ENCODE measurements around the gene SLC44A1.

The SLC44A1 gene

DNA sequence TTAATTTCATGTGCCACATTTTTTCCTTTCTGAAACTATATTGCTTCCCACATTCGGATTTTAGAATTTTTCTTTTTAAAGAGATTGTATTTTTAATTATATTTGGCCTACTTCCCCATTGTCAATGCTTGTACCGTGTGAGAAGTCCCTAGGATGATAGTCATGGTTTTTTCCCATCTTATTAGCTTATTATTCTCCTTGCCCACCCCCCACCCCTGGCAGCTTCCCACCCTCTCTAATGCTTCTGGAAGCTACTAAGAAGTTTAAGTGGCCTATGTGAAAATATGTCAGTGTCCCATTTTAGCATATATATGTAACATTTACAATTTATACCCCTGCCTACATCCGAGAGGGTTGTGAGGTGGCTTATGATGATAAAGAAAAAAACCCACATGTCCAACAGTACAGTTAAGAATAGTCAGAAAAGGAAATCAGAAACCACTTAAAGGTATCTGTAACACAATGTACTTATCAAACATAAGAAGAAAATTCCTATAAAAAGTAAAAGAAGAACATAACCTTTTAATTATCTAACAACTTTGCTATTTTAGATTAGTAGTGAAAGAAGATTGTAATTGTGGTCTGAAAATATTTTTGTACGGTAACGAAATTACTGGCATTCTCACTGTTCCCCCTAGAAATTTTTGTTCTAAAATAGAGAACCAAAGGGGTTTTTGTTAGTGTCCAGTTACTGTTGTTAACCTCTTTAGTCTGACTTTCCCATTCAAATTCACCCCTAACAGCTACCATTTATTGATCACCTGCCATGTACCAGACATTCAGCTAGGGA is 62.1 kb downstream of the SLC44A1 start:
- Histone ChIP-seq H3K9ac (ENCODE audit: low read depth, low read length) (no peak overlapping the region; the same call in 1 of the 2 replicates), H3K9me3 (ENCODE audit: insufficient read depth, low read depth, low read length) (no peaks in the 10 kb centered on the region), H3K36me3 (ENCODE audit: insufficient read depth, low read depth, low read length) (peaks cover 21% of the 10 kb centered on the region), H3K27ac (ENCODE audit: low read length) (no peak overlapping the region), H3K27me3 (ENCODE audit: insufficient read depth, low read length) (no peaks in the 10 kb centered on the region), H3K4me1 (ENCODE audit: insufficient read depth, low read length) (peaks cover 18% of the 10 kb centered on the region; the same call in 1 of the 2 replicates), H3K4me3 (ENCODE audit: low read length) (no peak overlapping the region)

DNA sequence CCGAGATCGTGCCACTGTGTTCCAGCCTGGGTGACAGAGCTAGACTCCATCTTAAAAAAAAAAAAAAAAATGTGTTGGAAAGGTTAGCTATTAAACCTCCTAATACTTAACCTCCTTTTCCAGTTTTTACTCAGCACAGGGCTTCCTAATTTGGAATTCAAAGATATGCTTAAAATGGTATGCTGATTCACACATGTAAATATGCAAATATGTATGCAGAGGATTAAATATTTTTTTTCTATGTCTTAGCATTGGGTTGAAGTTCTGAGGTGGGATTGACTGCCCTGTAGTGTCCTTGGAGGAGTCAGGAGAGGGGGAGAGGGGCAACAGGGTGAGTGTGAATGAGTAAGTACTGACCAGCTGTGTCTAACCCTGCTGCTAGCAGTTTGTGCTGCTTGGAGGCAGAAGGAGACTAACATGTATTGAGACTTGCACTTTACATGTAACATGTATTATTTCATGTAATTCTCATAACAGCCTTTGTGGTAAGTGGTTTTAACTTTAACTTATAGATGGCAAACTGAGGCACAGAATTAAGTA is 63.2 kb downstream of the SLC44A1 start:
- Histone ChIP-seq H3K27me3 (ENCODE audit: insufficient read depth, low read length) (no peaks in the 10 kb centered on the region), H3K4me3 (ENCODE audit: low read length) (no peak overlapping the region), H3K36me3 (ENCODE audit: insufficient read depth, low read depth, low read length) (peaks cover 17% of the 10 kb centered on the region), H3K4me1 (ENCODE audit: insufficient read depth, low read length) (peaks cover 18% of the 10 kb centered on the region; the same call in 1 of the 2 replicates), H3K27ac (ENCODE audit: low read length) (no peak overlapping the region), H3K9me3 (ENCODE audit: insufficient read depth, low read depth, low read length) (no peaks in the 10 kb centered on the region), H3K9ac (ENCODE audit: low read depth, low read length) (no peak overlapping the region)

DNA sequence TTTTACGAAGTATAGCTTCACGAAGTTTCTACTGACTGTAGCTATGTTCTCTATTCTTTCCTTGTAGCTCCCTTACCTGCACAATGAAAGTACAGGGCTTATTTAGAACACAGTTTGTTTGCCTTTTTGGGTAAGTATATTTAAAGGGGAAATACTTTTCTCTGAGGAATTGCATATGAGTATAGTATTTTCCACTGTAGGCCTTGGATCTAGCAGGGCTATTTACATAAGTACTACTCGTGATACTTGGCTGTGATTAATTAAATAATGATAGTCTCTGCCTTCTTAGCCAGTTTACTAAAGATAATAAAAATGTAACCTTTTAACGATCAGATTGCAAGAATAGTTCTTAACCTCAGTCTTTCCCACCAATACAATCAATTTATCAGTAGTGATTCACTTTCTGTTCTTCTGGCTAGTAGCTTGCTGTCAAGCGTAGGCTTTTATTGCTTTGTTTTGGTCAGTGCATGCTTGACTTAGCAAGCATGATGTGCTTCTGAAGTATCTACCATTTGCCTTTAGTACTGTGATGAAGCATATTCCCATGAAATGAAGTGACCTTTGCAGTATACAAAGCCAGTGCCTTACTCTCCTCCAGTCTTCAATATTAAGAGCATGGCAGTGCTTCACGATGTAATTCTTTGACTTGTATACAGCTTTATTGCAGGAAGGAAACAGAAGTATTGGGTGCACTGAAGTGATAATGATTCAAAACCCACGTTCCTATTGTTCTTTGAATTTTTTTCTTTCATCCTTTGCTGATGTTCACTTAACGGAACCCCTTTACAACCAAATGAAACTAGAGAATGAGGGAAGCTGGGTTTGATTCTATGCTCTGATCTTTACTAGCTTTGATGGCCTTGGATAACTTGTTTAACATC is 64.2 kb downstream of the SLC44A1 start:
- Histone ChIP-seq H3K27ac (ENCODE audit: low read length) (no peak overlapping the region), H3K9ac (ENCODE audit: low read depth, low read length) (no peak overlapping the region), H3K4me3 (ENCODE audit: low read length) (no peak overlapping the region)

DNA sequence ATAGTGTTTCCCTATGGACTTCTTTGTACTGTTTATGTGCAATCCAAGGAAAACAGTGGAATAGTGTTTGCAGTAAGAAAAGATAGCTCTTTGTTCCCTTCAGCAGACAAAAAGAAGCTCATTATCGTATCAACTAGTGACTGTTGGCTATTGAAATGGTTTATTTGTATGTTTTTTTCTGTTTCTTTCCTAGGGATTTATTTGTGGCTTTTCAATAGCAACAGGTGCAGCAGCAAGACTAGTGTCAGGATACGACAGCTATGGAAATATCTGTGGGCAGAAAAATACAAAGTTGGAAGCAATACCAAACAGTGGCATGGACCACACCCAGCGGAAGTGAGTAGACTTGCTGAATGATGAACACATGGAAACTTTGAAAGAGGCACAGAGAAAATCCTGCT is 65.1 kb downstream of the SLC44A1 start:
- Histone ChIP-seq H3K4me3 (ENCODE audit: low read length) (no peak overlapping the region), H3K4me1 (ENCODE audit: insufficient read depth, low read length) (peaks cover 18% of the 10 kb centered on the region; the same call in 1 of the 2 replicates), H3K36me3 (ENCODE audit: insufficient read depth, low read depth, low read length) (peaks cover 12% of the 10 kb centered on the region), H3K9me3 (ENCODE audit: insufficient read depth, low read depth, low read length) (no peaks in the 10 kb centered on the region), H3K9ac (ENCODE audit: low read depth, low read length) (no peak overlapping the region), H3K27me3 (ENCODE audit: insufficient read depth, low read length) (no peaks in the 10 kb centered on the region), H3K27ac (ENCODE audit: low read length) (no peak overlapping the region)

More for the DNA sequence above, 64.2 kb downstream of the SLC44A1 start:
- Histone ChIP-seq H3K27me3 (ENCODE audit: insufficient read depth, low read length) (no peaks in the 10 kb centered on the region), H3K4me1 (ENCODE audit: insufficient read depth, low read length) (peaks cover 18% of the 10 kb centered on the region; the same call in 1 of the 2 replicates), H3K36me3 (ENCODE audit: insufficient read depth, low read depth, low read length) (peaks cover 14% of the 10 kb centered on the region), H3K9me3 (ENCODE audit: insufficient read depth, low read depth, low read length) (no peaks in the 10 kb centered on the region)

DNA sequence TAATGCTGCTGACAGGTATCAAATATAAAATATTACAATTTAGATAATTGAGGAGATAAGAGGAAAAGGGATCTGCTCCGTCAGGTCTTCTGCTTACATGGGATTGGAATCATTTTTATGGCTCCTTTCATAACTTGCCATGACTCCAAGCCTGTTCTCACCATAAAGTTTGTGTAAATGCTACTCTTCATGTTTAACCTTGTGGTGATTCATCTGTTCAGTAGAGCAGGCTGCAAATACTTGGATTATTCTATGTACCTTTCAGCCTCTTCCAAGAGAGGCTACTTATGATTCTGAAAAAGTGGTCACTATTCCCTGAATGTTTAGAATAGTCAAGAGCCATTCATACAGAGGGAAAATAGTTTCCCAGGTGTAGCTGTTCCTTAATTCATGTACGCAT is 66.9 kb downstream of the SLC44A1 start:
- Histone ChIP-seq H3K27ac (ENCODE audit: low read length) (no peak overlapping the region), H3K9me3 (ENCODE audit: insufficient read depth, low read depth, low read length) (no peaks in the 10 kb centered on the region), H3K9ac (ENCODE audit: low read depth, low read length) (no peak overlapping the region), H3K27me3 (ENCODE audit: insufficient read depth, low read length) (no peaks in the 10 kb centered on the region), H3K4me1 (ENCODE audit: insufficient read depth, low read length) (peaks cover 18% of the 10 kb centered on the region; the same call in 1 of the 2 replicates), H3K36me3 (ENCODE audit: insufficient read depth, low read depth, low read length) (peaks cover 26% of the 10 kb centered on the region), H3K4me3 (ENCODE audit: low read length) (no peak overlapping the region)

DNA sequence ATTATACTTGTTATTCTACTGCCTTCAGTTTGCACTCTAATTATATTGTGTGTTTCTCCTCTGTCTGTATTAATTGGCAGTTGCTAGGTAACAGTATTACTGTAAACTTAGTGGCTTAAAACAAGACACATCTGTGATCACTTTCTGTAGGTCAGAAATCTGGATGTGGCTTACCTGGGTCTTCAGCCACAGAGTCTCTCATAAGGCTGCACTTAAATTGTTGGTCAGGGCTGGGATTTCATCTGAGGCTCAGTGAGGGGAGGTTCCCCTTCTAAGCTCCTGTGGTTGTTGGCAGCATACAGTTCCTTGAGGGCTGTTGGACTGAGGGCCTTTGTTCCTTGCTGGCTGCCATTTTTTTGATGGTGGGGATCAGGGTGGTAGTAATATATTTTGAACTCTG is 68.8 kb downstream of the SLC44A1 start:
- peaks cover 14% of the 10 kb centered on the region; the same call in 1 of the 2 replicates for H3K4me1 ChIP-seq (ENCODE audit: insufficient read depth, low read length)
- H3K27ac ChIP-seq (ENCODE audit: low read length), result no peak overlapping the region
- H3K9ac ChIP-seq (ENCODE audit: low read depth, low read length), result no peak overlapping the region
- no peak overlapping the region for H3K4me3 ChIP-seq (ENCODE audit: low read length)
- H3K9me3 ChIP-seq (ENCODE audit: insufficient read depth, low read depth, low read length), result no peaks in the 10 kb centered on the region
- H3K36me3 ChIP-seq (ENCODE audit: insufficient read depth, low read depth, low read length), result peaks cover 33% of the 10 kb centered on the region
- no peaks in the 10 kb centered on the region for H3K27me3 ChIP-seq (ENCODE audit: insufficient read depth, low read length)

DNA sequence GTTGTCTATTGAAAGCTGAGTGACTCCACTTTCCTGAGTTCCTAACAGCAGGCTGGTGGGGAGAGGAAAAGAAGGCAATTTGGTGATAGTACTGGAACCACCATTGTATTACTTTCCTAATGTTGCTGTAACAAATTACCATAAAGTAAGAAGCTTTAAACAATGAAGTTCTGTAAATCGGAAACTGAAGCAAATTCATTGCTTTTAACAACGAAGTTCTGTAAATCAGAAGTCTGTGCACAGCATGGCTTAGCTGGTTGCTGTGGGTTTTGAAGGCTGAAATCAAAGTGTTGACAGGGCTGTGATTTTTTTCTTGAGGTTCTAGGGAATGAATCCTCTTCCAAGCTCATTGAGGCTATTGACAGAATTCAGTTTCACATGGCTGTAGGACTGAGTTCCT is 72.3 kb downstream of the SLC44A1 start:
- Histone ChIP-seq H3K36me3 (ENCODE audit: insufficient read depth, low read depth, low read length) (peaks cover 35% of the 10 kb centered on the region), H3K9ac (ENCODE audit: low read depth, low read length) (no peak overlapping the region), H3K27ac (ENCODE audit: low read length) (no peak overlapping the region), H3K27me3 (ENCODE audit: insufficient read depth, low read length) (no peaks in the 10 kb centered on the region), H3K4me3 (ENCODE audit: low read length) (no peak overlapping the region), H3K9me3 (ENCODE audit: insufficient read depth, low read depth, low read length) (no peaks in the 10 kb centered on the region), H3K4me1 (ENCODE audit: insufficient read depth, low read length) (no peaks in the 10 kb centered on the region)

DNA sequence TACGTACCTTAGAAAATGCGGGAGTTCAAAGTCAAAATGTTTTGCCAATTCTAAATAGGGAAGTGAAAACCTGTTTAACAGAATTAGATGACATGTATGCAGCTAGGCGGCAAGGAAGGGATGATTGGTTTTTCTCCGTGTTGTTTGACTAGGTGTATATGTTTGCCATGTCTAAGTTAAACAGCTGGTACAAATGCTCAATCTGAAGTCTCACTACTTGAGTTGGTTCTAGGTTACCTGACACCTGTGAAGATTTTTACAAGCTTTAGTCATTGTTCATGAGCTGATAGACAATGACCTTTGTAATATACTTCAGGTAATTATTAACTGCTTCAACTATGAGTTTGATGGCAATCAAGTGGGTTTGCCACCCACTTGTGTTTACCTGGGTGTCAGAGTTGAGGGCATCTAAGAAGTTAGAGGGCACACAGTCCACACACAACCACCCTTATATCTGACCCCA is 74.3 kb downstream of the SLC44A1 start:
- no peak overlapping the region for H3K4me3 ChIP-seq (ENCODE audit: low read length)
- H3K27ac ChIP-seq (ENCODE audit: low read length), result no peak overlapping the region
- H3K4me1 ChIP-seq (ENCODE audit: insufficient read depth, low read length), result no peaks in the 10 kb centered on the region

DNA sequence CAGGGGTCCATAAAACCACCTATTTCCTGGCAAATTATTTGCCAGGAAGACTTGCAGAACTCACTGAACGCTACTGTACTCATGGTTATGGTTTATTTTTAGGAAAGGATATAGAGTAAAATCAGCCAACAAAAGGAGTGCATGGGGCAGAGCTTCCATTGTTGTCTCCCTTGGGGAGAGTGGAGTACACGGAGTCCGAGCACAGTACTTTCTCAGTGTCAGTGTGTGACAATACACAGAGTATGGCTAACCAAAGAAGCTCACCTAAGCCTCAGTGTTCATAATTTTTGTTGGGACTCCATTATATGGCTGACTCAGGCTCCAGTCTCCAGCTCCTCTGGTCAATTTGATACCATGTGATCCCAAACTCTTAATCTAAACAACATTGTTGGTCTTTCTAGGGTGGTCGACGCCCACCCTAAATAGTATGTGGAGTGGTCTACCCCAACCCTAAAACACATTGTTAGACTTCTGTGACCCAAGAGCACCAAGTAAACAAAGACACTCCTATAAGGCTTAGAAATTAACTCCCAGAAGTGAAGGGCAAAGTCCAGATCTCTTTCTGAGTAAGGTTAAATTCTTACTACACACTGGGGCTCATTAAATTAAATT is 74.9 kb downstream of the SLC44A1 start:
- Histone ChIP-seq H3K4me1 (ENCODE audit: insufficient read depth, low read length) (no peaks in the 10 kb centered on the region), H3K27me3 (ENCODE audit: insufficient read depth, low read length) (no peaks in the 10 kb centered on the region), H3K27ac (ENCODE audit: low read length) (no peak overlapping the region), H3K9me3 (ENCODE audit: insufficient read depth, low read depth, low read length) (no peaks in the 10 kb centered on the region), H3K36me3 (ENCODE audit: insufficient read depth, low read depth, low read length) (peaks cover 29% of the 10 kb centered on the region), H3K4me3 (ENCODE audit: low read length) (no peak overlapping the region), H3K9ac (ENCODE audit: low read depth, low read length) (no peak overlapping the region)

More for the DNA sequence above, 74.3 kb downstream of the SLC44A1 start:
- Histone ChIP-seq H3K9ac (ENCODE audit: low read depth, low read length) (no peak overlapping the region), H3K9me3 (ENCODE audit: insufficient read depth, low read depth, low read length) (no peaks in the 10 kb centered on the region), H3K27me3 (ENCODE audit: insufficient read depth, low read length) (no peaks in the 10 kb centered on the region), H3K36me3 (ENCODE audit: insufficient read depth, low read depth, low read length) (peaks cover 29% of the 10 kb centered on the region)

DNA sequence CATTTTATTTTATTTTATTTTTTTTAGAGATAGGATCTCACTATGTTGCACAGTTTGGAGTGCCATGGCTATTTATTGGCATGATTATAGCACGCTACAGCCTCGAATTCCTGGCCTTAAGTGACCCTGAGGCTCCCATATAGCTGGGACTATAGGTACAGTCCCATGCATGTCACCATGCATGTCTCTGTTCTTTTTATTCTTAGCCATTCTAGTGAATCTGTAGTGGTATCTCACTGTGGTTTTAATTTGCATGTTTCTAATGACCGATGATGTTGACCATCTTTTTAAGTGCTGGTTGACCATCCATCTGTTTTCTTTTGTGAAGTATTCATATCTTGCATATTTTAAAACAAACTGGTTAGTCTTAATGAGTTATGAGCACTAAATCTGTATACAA is 76.1 kb downstream of the SLC44A1 start:
- Histone ChIP-seq H3K4me1 (ENCODE audit: insufficient read depth, low read length) (no peaks in the 10 kb centered on the region), H3K9me3 (ENCODE audit: insufficient read depth, low read depth, low read length) (no peaks in the 10 kb centered on the region), H3K36me3 (ENCODE audit: insufficient read depth, low read depth, low read length) (peaks cover 16% of the 10 kb centered on the region), H3K27ac (ENCODE audit: low read length) (no peak overlapping the region), H3K27me3 (ENCODE audit: insufficient read depth, low read length) (no peaks in the 10 kb centered on the region), H3K9ac (ENCODE audit: low read depth, low read length) (no peak overlapping the region), H3K4me3 (ENCODE audit: low read length) (no peak overlapping the region)

DNA sequence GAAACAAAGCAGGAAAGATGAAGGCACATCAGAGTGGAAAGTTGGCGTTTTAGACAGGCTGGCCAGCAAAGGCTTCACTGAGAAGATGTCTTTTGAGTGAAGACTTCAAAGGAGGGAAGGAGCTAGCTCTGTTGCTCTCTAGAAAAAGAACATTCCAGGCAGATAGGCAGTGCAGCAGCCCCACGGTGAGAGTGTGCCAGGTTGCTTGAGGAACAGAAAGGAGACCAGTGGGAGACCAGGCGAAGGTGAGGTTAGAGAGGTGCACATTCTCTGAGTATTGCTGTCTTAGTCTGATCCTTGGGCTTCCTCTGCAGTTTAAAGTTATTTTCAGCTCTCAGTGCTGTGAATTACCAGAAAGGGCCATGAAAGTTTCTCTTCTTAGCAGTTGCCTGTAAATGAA is 83.8 kb downstream of the SLC44A1 start:
- H3K36me3 ChIP-seq (ENCODE audit: insufficient read depth, low read depth, low read length), result no peaks in the 10 kb centered on the region
- H3K9ac ChIP-seq (ENCODE audit: low read depth, low read length), result no peak overlapping the region
- H3K9me3 ChIP-seq (ENCODE audit: insufficient read depth, low read depth, low read length), result no peaks in the 10 kb centered on the region
- no peaks in the 10 kb centered on the region for H3K4me1 ChIP-seq (ENCODE audit: insufficient read depth, low read length)
- no peak overlapping the region for H3K4me3 ChIP-seq (ENCODE audit: low read length)
- H3K27ac ChIP-seq (ENCODE audit: low read length), result no peak overlapping the region
- H3K27me3 ChIP-seq (ENCODE audit: insufficient read depth, low read length), result no peaks in the 10 kb centered on the region
